T-cell (primary cell): Measurements from ENCODE around the gene HEMK1. TPM values are rescaled to one million over a fixed set of nuclear protein-coding genes. Genes with fewer than 3 reads are reported as not detected.
A peak's percentile ranks its signal among the peaks of the same experiment; 100 is the strongest.

ENCODE experiments used
- ATAC-seq, 4 experiments: fragments of 200-7000 bp in 3 of 4; fragments of 150-1000 bp in 1 of 4; cut with Tn5 transposase; replicated peaks in 1 of 4; 1 replicate in 3 of 4; 2 replicates in 1 of 4; pipeline ENCODE4 v1.10.0; 2021; ENCODE audit warnings: moderate library complexity in 3 of 4, mild to moderate bottlenecking in 2 of 4, moderate number of reproducible peaks in 1 of 4
- CTCF ChIA-PET, 2 donors: fragments of 300-600 bp; sonication (Branson Sonifier 250); formaldehyde crosslinking; loops; one replicate each; lab custom pipeline; 2022; ENCODE audit warnings: antibody characterized with exemption in 2 of 2; lab: Charles Lee
- POLR2A ChIA-PET, 2 donors: fragments of 300-600 bp; sonication (Branson Sonifier 250); formaldehyde crosslinking; loops; one replicate each; lab custom pipeline; 2022; ENCODE audit warnings: antibody characterized with exemption in 2 of 2; lab: Charles Lee
- DNase-seq, 35 experiments: peaks; one replicate each; pipeline versions ENCODE4 v3.0.0 to v3.0.0-alpha.2; 2013 to 2023
- H3K27ac ChIP-seq: one replicate; pipeline ENCODE4 v1.5.1; 2013; ENCODE audit warnings: low read length
- H3K27me3 ChIP-seq, 2 experiments: replicated peaks in 1 of 2; 1 replicate in 1 of 2; 2 replicates in 1 of 2; pipeline versions ENCODE4 v1.6.1 to v1.7.0; 2013; ENCODE audit warnings: low read length in 1 of 2, mixed read lengths in 1 of 2; ENCODE audit not compliant: control insufficient read depth in 2 of 2, insufficient read depth in 2 of 2; ENCODE audit errors: extremely low read depth in 1 of 2
- H3K36me3 ChIP-seq, 2 donors: 1 replicate in 1 of 2; 2 replicates in 1 of 2; pipeline versions ENCODE4 v1.6.1 to v1.7.0; 2013; ENCODE audit warnings: low read length in 1 of 2; ENCODE audit not compliant: control insufficient read depth in 2 of 2, insufficient read depth in 1 of 2; ENCODE audit errors: extremely low read depth in 1 of 2
- H3K4me1 ChIP-seq, 2 experiments: 1 replicate in 1 of 2; 2 replicates in 1 of 2; pipeline versions ENCODE4 v1.6.1 to v1.7.0; 2013; ENCODE audit warnings: low read length in 2 of 2, mixed read lengths in 1 of 2; ENCODE audit not compliant: insufficient read depth in 2 of 2, control insufficient read depth in 1 of 2; ENCODE audit errors: extremely low read depth in 1 of 2
- H3K4me3 ChIP-seq, 2 donors: 1 replicate in 1 of 2; 2 replicates in 1 of 2; pipeline versions ENCODE4 v1.5.1 to v1.7.0; 2013; ENCODE audit warnings: mild to moderate bottlenecking in 2 of 2, low read length in 1 of 2, moderate library complexity in 1 of 2; ENCODE audit not compliant: control insufficient read depth in 1 of 2; ENCODE audit errors: extremely low read depth in 1 of 2
- H3K9me3 ChIP-seq: 2 replicates; pipeline ENCODE4 v1.7.0; 2013
- H3K27ac Mint-ChIP-seq, 2 donors: one replicate each; pipeline ENCODE4 v1.8.0; 2020 to 2021; ENCODE audit warnings: mild to moderate bottlenecking in 2 of 2, mixed read lengths in 2 of 2
- H3K27me3 Mint-ChIP-seq, 2 donors: one replicate each; pipeline ENCODE4 v1.8.0; 2021 to 2022; ENCODE audit warnings: mixed read lengths in 2 of 2
- H3K36me3 Mint-ChIP-seq: one replicate; pipeline ENCODE4 v1.8.0; 2021; ENCODE audit warnings: mixed read lengths
- H3K4me1 Mint-ChIP-seq, 3 donors: one replicate each; pipeline ENCODE4 v1.8.0; 2020 to 2022; ENCODE audit warnings: mixed read lengths in 3 of 3, mild to moderate bottlenecking in 1 of 3
- H3K4me3 Mint-ChIP-seq, 3 donors: one replicate each; pipeline ENCODE4 v1.8.0; 2020 to 2022; ENCODE audit warnings: mild to moderate bottlenecking in 3 of 3, mixed read lengths in 3 of 3, moderate library complexity in 3 of 3
- H3K9me3 Mint-ChIP-seq, 3 donors: one replicate each; pipeline ENCODE4 v1.8.0; 2020 to 2022; ENCODE audit warnings: mixed read lengths in 3 of 3
- WGBS: methylation state at CpG from one replicate; pipeline ENCODE4 v1.1.5; 2013; ENCODE audit warnings: missing lambda C conversion rate; ENCODE audit not compliant: insufficient coverage; 5-methylcytosine and 5-hydroxymethylcytosine counted together
- total RNA-seq, 35 experiments: library from RNA in 6 of 35; stranded (reverse) in 6 of 35; fragments of 120-200 nt in 1 of 35; gene quantifications; one replicate each; pipeline versions ENCODE4 v1.2.1 to v1.2.4 and lab custom pipeline; 2013 to 2026

Gene HEMK1
- total RNA-seq, 5 donors from 2014 or later (not counting 1 experiment from before 2014, with no cell fraction given): 35.5 to 66.6 (median 42.0) TPM

DNA sequence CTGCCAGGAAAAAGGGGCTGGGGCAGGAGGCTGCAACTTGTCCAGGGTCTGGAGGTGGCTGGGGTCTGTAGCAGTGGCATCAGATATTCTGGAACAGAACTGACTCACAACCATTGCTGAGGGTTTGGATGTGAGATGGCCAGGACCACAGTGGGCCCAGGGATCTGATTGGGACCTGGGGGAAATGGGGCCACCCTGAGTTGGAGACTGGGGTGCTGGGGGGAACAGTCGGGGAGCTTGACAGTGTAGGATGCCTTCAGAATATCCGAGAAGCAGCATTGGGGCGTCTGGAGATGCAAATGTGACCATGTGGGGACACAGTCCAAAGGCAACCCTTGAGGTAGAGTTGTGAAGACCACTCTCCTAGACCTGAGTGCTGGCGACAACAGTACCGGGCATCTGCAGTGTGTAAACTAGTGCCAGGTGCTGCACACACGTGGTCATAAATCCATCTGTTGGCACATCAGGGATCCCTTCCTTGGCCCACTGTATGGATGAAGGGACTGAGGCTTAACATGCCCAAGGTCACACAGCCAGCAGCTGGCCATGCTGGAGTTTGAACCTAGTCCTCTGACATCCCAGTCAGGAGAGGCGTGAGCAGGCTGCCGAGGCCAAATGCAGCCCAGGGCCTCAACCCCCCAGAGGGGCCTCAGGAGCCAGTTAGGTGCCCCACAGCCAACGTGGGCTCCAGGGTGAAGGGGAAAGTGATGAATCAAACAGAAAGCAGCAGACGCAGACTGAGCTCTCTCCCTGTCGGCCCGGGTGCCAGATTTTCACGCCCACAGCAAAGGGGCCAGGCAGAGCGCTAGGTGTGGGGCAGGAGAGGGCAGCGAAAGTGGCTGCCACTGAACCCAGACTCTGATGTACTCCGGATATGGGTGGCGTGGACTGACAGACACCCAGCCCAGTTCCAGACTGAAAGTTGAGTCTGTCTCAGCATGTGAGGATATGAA, 18.8 kb downstream of the HEMK1 start:
- H3K27ac Mint-ChIP-seq: peak overlapping the region; percentile 88 to 93
- H3K9me3 ChIP-seq: no peaks in the 10 kb centered on the region
- peak in 19 of 35 experiments; percentile 29 to 70 (median 49) for DNase-seq
- peak overlapping the region; percentile 13 to 69 (median 34) for H3K4me3 Mint-ChIP-seq
- POLR2A ChIA-PET: interaction anchor here in 1 of 2 donors (0.9 kb wide), 1 partner anchor 21 kb away, joined by 4 read pairs; no protein-coding TSS in a partner anchor
- peak overlapping the region; percentile 59 for H3K27ac ChIP-seq
- no peaks in the 10 kb centered on the region for H3K27me3 Mint-ChIP-seq
- CTCF ChIA-PET: interaction anchor here (0.9 to 4.6 kb wide), 9 partner anchors 13 to 65 kb away, joined by 5 to 40 read pairs (median 6); partner anchors contain the start of genes C3orf18 (in 1 of the 2), CISH (in 1 of the 2), HEMK1 (in 1 of the 2) and MAPKAPK3 (in 1 of the 2)
- peaks cover 0 to 14% of the 10 kb centered on the region in 2 donors for H3K36me3 ChIP-seq
- H3K4me1 Mint-ChIP-seq: peaks cover 52 to 76% (median 75%) of the 10 kb centered on the region in 3 donors
- 24% methylated on average over 17 of the region's 17 CpGs for WGBS
- no peaks in the 10 kb centered on the region for H3K27me3 ChIP-seq
- H3K9me3 Mint-ChIP-seq: no peaks in the 10 kb centered on the region
- peaks cover 21 to 83% of the 10 kb centered on the region in 2 experiments for H3K4me1 ChIP-seq
- ATAC-seq: peak; percentile 18 to 59 (median 36)
- peaks cover 9% of the 10 kb centered on the region for H3K36me3 Mint-ChIP-seq
- H3K4me3 ChIP-seq: no peak overlapping the region

DNA sequence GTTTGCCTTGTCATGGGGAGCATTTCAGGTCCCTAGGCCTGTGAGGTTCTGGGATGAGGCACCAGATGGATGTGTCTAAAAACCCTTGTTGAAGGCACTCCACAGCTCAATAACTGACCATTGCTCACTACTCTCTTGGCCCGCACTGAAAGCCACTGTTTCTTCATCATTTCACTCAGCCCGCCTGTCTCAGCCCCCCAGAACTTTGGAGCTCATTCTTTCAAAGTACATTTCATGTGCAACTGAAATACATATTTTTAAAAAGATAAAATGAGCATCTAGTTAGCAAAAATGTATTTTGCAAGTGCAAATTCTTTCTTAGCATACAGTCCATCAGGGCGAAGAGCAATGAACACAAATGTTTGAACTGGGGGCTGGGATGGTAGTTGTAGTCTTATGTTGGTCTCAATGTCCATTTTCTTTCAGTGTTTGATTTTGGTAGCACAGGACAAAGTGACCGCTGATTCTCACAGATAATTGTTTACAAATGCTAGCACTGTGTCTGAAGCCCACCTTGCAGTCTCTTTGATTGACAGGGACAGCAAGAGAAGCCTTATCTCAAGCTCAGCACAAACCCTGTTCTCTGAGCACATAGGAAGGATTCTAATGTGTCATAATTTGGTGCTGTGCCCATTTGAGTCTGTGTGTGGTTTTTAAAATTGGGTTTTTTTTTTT, 19.6 kb downstream of the HEMK1 start:
- Mint-ChIP-seq H3K27ac (peak overlapping the region; percentile 88 to 93), H3K9me3 (no peaks in the 10 kb centered on the region), H3K4me3 (peak overlapping the region; percentile 13 to 69 (median 34)), H3K4me1 (peaks cover 58 to 79% (median 76%) of the 10 kb centered on the region in 3 donors), H3K27me3 (no peaks in the 10 kb centered on the region), H3K36me3 (peaks cover 3% of the 10 kb centered on the region)
- CTCF ChIA-PET: interaction anchor here (0.7 to 4.6 kb wide), 12 partner anchors 8 to 555 kb away, joined by 3 to 40 read pairs (median 6); partner anchors contain the start of genes C3orf18 (in 1 of the 2), CISH (in 1 of the 2), HEMK1 (in 1 of the 2) and MAPKAPK3 (in 1 of the 2)
- Histone ChIP-seq H3K4me1 (peaks cover 23 to 85% of the 10 kb centered on the region in 2 experiments), H3K4me3 (no peak overlapping the region), H3K36me3 (peaks cover 0 to 8% of the 10 kb centered on the region in 2 donors), H3K27ac (peak overlapping the region; percentile 59), H3K27me3 (no peaks in the 10 kb centered on the region), H3K9me3 (no peaks in the 10 kb centered on the region)
- ATAC-seq (no peak), DNase-seq (no peak)
- POLR2A ChIA-PET: interaction anchor here (0.6 to 1.9 kb wide), 4 partner anchors 8 to 27 kb away, joined by 4 to 7 read pairs (median 4); no protein-coding TSS in a partner anchor
- WGBS: 83% methylated on average over 2 of the region's 4 CpGs

DNA sequence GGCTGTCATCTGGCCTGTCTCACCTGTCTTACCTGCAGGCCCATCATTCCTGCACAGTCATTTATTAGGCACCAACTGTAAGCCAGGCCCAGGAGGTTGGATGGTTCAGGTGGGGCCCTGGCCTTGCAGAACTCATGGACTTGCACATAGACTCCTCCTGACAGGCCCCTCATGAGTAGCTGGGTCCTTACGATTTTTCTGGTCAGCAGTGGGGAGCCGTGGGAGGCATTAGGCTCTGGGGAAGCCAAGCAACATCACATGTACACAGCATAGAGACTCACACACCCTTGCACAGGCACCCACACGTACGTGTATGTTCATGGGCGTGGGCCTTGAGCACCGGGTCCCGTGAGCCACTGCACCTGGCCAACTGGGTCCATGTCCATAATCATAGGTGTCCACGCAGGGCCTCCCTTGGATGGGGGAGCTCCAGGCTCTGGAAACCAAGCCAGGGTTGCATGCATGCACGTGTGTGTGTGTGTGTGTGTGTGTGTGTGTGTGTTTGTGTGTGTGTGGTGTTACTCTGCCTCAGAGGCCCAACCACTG, 21.9 kb downstream of the HEMK1 start:
- ChIA-PET CTCF (interaction anchor here (0.5 to 4.6 kb wide), 13 partner anchors 10 to 780 kb away, joined by 3 to 40 read pairs (median 6); partner anchors contain the start of genes C3orf18 (in 1 of the 2), CISH (in 1 of the 2), HEMK1 (in 1 of the 2) and MAPKAPK3 (in 1 of the 2)), POLR2A (interaction anchor here in 1 of 2 donors (0.6 kb wide), 2 partner anchors 9 to 758 kb away, joined by 3 read pairs; no protein-coding TSS in a partner anchor)
- no peaks in the 10 kb centered on the region for H3K9me3 Mint-ChIP-seq
- peak; percentile 17 to 38 (median 28) for ATAC-seq
- H3K9me3 ChIP-seq: no peaks in the 10 kb centered on the region
- H3K4me3 Mint-ChIP-seq: peak overlapping the region in 2 of 3 donors; percentile 67 to 69
- peak overlapping the region; percentile 96 to 98 for H3K27ac Mint-ChIP-seq
- H3K27me3 Mint-ChIP-seq: no peaks in the 10 kb centered on the region
- H3K36me3 ChIP-seq: no peaks in the 10 kb centered on the region
- H3K27me3 ChIP-seq: no peaks in the 10 kb centered on the region
- peaks cover 26 to 78% of the 10 kb centered on the region in 2 experiments for H3K4me1 ChIP-seq
- DNase-seq: no peak
- peaks cover 73 to 92% (median 89%) of the 10 kb centered on the region in 3 donors for H3K4me1 Mint-ChIP-seq
- 47% methylated on average over 3 of the region's 9 CpGs for WGBS
- no peaks in the 10 kb centered on the region for H3K36me3 Mint-ChIP-seq
- no peak overlapping the region for H3K4me3 ChIP-seq
- peak overlapping the region; percentile 86 for H3K27ac ChIP-seq

DNA sequence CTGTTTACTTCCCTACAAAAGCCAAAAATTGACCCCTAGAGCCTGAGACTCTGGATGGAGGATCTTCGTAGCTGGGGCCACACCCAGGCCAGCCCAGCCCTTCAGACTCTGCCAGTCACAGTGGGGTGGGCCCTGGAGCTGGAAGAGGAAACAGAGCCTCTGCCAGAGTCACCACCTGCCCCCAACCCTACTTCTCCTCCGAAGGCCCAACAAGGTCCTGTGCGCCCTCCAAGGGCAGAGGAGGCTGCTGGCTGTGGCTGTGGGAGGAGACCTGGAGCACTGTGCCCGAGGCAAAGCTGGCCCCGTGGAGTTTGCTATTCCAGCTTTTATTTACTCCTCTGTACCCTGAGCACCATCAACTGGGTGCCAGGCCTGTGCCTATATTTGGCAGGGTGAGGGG, 23.2 kb downstream of the HEMK1 start:
- Histone ChIP-seq H3K4me3 (no peak overlapping the region), H3K36me3 (peaks cover 0 to 3% of the 10 kb centered on the region in 2 donors), H3K27ac (peak overlapping the region; percentile 28), H3K9me3 (no peaks in the 10 kb centered on the region), H3K4me1 (peaks cover 26 to 68% of the 10 kb centered on the region in 2 experiments), H3K27me3 (no peaks in the 10 kb centered on the region)
- POLR2A ChIA-PET: no interaction called here
- H3K36me3 Mint-ChIP-seq: no peaks in the 10 kb centered on the region
- CTCF ChIA-PET: interaction anchor here in 1 of 2 donors (0.7 to 3.8 kb wide), 2 partner anchors 20 to 293 kb away, joined by 3 to 36 read pairs; partner anchors contain the start of gene CISH
- no peak for DNase-seq
- peak overlapping the region in 1 of 3 donors; percentile 64 for H3K4me3 Mint-ChIP-seq
- no peaks in the 10 kb centered on the region for H3K27me3 Mint-ChIP-seq
- WGBS: 20% methylated on average over 1 of the region's 5 CpGs
- peaks cover 67 to 84% (median 78%) of the 10 kb centered on the region in 3 donors for H3K4me1 Mint-ChIP-seq
- no peak for ATAC-seq
- H3K9me3 Mint-ChIP-seq: no peaks in the 10 kb centered on the region
- peak overlapping the region; percentile 96 to 98 for H3K27ac Mint-ChIP-seq

DNA sequence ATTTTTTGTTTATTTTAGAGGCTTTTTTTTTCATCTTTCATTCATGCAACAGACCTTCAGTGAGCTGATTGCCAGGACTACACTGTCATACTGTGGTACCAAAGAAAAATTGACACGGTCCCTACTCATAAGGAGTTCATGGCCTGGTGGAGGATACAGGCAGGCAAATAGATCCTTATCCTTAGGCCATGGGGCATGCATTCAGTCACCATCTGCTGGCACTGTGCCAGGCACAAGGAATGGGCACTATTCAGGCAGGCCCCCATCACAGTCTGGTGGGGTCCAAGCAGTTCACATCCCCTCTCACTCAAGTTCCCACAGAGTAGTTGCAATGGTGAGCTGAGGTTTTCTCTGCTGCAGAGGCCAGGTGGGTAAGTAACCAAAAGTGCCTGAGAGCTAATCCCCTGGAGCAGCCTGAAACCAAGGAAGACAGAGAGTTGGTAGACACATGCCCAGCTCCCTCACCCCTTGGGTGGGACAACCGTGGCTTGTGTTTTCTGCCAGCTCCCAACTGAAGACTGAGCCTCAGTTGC, 25.0 kb downstream of the HEMK1 start:
- Histone ChIP-seq H3K4me3 (no peak overlapping the region), H3K27ac (no peak overlapping the region), H3K27me3 (no peaks in the 10 kb centered on the region), H3K4me1 (peaks cover 21 to 61% of the 10 kb centered on the region in 2 experiments), H3K36me3 (peaks cover 0 to 3% of the 10 kb centered on the region in 2 donors), H3K9me3 (no peaks in the 10 kb centered on the region)
- no peaks in the 10 kb centered on the region for H3K9me3 Mint-ChIP-seq
- H3K4me3 Mint-ChIP-seq: no peak overlapping the region
- H3K27me3 Mint-ChIP-seq: no peaks in the 10 kb centered on the region
- ATAC-seq: no peak
- WGBS: no CpG with 5 or more reads among the region's 2 CpGs
- H3K36me3 Mint-ChIP-seq: no peaks in the 10 kb centered on the region
- DNase-seq: no peak
- peak overlapping the region; percentile 96 to 98 for H3K27ac Mint-ChIP-seq
- H3K4me1 Mint-ChIP-seq: peaks cover 56 to 81% (median 71%) of the 10 kb centered on the region in 3 donors
- ChIA-PET CTCF (interaction anchor here in 1 of 2 donors (0.8 kb wide), 1 partner anchor 18 kb away, joined by 3 read pairs; the partner anchor contains the start of gene CISH), POLR2A (interaction anchor here in 1 of 2 donors (1.3 kb wide), 1 partner anchor 15 kb away, joined by 6 read pairs; no protein-coding TSS in a partner anchor)
